ENCODE measurements around the gene ZNF431. TPM values are rescaled to one million over a fixed set of nuclear protein-coding genes. Genes with fewer than 3 reads are reported as not detected.
A peak's percentile ranks its signal among the peaks of the same experiment; 100 is the strongest.

ZNF431 gene
- total RNA-seq (2012; rRNA removed) = 3.3 and 4.4 TPM in 2 replicates

DNA sequence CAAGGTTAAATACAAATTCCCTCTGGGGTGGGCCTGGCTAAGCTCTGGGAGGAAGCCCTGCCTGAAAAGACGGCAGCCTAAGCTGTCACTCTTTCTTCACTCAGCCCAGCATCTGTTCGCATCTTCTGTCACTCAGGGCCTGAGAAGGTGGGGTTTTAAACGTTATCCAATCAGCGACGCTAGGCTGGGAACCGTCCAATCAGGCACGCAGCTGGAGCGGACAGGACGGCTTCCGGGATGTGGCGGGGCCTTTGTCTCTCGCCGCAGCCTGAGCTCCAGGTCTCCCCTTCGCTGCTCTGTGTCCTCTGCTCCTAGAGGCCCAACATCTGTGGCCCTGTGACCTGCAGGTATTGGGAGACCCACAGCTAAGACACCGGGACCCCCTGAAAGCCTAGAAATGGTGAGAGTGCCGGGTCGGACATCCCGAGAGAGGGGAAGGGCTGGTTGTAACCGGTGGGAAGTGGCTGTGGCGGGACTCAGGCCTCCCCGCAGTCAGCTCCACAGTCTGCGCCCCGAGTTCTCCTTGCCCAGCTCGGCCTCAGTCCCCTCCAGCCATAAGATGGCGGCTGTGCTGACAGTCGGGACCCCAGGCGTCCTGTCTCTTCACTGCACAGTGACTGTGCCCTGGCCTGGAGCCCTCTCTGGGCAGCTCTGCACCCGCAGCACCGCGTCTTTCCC is at the start of gene ZNF431:
ZNF431 (plus strand) TSS at position 254 of the 678 bp plus-strand sequence; CDS start at position 398, 144 bp downstream.
- Histone ChIP-seq H3K36me3 (ENCODE audit: insufficient read depth, low read length) (peaks cover 32% of the 10 kb centered on the region), H3K4me2 (ENCODE audit: low read length) (peak within 1 kb of the TSS; percentile 80), H3K4me1 (ENCODE audit: control insufficient read depth, insufficient read depth, low read length) (peaks cover 9% of the 10 kb centered on the region), H3K4me3 (ENCODE audit: low read length) (peak within 1 kb of the TSS; percentile 95), H3K27me3 (ENCODE audit: control insufficient read depth, insufficient read depth, low read length) (no peaks in the 10 kb centered on the region), H3K9ac (ENCODE audit: low read depth, low read length) (peak within 1 kb of the TSS; percentile 98), H3K9me3 (replicated peaks; ENCODE audit: low read length) (no peaks in the 10 kb centered on the region)

DNA sequence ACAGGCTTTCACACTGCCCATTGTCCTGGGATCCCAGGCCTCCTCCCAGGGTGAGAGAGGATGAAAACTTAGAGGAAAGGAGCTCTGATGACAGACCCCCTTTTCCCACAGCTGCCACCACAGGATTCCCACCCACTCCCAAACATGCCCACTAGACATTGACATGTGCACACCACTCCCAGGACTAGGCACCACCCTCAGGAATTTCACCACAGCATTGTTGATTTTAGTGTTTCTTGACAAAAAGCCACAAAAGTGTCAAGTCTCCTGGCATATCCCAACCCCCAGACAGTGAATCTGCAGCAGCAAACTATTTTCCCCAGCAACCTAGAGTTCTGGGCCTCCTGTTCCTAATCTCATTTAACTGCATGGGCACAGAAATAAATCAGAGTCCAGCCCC is 49.7 kb upstream of the ZNF431 start:
- no peaks in the 10 kb centered on the region for H3K9me3 ChIP-seq (replicated peaks; ENCODE audit: low read length)
- no peak overlapping the region for H3K4me3 ChIP-seq (ENCODE audit: low read length)
- no peak overlapping the region for H3K4me2 ChIP-seq (ENCODE audit: low read length)
- H3K36me3 ChIP-seq (ENCODE audit: insufficient read depth, low read length) = peaks cover 7% of the 10 kb centered on the region
- H3K4me1 ChIP-seq (ENCODE audit: control insufficient read depth, insufficient read depth, low read length) = peaks cover 17% of the 10 kb centered on the region
- peak overlapping the region; percentile 38 for H3K9ac ChIP-seq (ENCODE audit: low read depth, low read length)
- no peaks in the 10 kb centered on the region for H3K27me3 ChIP-seq (ENCODE audit: control insufficient read depth, insufficient read depth, low read length)

DNA sequence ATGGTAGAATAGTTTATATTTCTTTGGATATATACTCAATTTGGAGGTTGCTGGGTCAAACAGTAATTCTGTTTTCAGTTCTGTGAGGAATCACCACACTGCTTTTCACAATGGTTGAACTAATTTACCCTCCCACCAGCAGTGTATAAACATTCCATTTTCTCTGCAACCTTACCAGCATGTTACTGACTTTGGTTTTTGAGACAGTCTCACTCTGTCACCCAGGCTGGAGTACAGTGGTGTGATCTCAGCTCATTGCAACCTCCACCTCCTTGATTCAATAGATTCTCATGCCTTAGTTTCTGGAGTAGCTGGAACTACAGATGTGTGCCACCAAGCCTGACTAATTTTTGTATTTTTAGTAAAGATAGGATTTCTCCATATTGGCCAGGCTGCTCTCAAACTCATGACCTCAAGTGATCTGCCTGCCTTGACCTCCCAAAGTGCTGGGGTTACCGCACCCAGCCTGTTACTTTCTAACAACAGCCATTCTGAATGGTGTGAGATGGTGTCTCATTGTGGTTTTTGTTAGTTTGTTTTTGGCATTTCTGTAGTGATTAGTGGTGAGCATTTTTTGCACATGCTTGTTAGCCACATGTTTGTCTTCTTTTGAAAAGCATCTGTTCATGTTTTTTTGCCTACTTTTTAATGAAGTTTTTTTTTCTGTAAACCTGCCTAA is 47.4 kb upstream of the ZNF431 start:
- H3K9me3 ChIP-seq (replicated peaks; ENCODE audit: low read length) = no peaks in the 10 kb centered on the region
- H3K4me3 ChIP-seq (ENCODE audit: low read length) = no peak overlapping the region
- H3K36me3 ChIP-seq (ENCODE audit: insufficient read depth, low read length) = peaks cover 5% of the 10 kb centered on the region
- no peaks in the 10 kb centered on the region for H3K27me3 ChIP-seq (ENCODE audit: control insufficient read depth, insufficient read depth, low read length)
- peaks cover 17% of the 10 kb centered on the region for H3K4me1 ChIP-seq (ENCODE audit: control insufficient read depth, insufficient read depth, low read length)
- no peak overlapping the region for H3K4me2 ChIP-seq (ENCODE audit: low read length)
- no peak overlapping the region for H3K9ac ChIP-seq (ENCODE audit: low read depth, low read length)

DNA sequence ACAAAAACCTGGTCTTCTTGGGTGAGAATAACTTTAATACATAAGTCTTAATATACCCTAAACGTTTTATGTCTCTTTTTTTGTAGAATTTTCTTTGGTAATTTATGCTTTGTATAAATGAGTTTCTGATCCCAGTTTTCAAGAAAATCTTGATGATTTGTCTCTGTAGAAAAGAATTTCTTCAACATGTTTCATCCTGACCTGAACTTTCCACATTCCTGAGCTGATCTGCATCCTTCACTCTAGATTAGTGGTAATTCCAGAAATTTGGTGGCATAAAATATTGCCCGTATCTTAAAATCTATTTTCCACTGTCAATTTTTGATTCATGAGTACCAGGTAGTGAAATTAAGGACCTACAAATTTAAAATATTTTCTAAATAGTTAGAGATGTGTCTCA is 43.5 kb upstream of the ZNF431 start:
- Histone ChIP-seq H3K9me3 (replicated peaks; ENCODE audit: low read length) (no peaks in the 10 kb centered on the region), H3K4me3 (ENCODE audit: low read length) (no peak overlapping the region), H3K27me3 (ENCODE audit: control insufficient read depth, insufficient read depth, low read length) (no peaks in the 10 kb centered on the region), H3K4me2 (ENCODE audit: low read length) (no peak overlapping the region), H3K4me1 (ENCODE audit: control insufficient read depth, insufficient read depth, low read length) (no peaks in the 10 kb centered on the region), H3K36me3 (ENCODE audit: insufficient read depth, low read length) (peaks cover 4% of the 10 kb centered on the region), H3K9ac (ENCODE audit: low read depth, low read length) (no peak overlapping the region)

DNA sequence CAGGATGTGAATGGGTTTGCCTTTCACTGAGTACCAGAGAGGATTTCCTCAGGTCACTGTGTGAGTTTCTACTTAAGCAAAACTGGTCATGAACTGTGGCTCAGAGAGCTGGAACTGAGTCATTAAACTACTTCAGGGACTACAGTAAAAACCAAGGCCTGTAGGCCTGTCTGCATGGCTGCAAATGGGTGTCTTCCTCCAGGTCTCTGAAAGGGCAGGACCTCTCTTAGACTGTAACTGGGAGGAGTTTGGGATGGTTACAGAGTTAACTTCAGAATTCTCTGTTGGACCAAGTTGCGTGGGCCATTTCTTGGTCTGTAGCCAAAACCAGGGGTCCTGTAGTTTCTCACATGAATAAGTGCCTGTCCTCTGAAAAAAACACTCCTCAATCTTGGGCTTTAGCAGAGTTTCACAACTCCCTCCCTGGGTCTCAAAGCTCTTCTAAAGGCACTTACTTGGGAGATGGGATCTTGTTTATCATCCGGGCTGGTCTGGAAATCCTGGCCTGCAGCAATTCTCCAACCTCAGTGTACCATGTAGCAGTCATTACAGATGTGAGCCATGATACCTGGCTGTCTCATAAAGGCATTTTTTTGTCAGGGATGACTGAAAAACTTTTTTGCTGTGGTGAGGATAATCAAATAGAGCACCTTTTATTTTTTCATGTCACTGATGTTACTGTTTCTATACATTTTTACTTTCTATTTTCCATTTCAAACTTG is 40.2 kb upstream of the ZNF431 start:
- H3K4me2 ChIP-seq (ENCODE audit: low read length) = no peak overlapping the region
- no peak overlapping the region for H3K9ac ChIP-seq (ENCODE audit: low read depth, low read length)
- H3K4me1 ChIP-seq (ENCODE audit: control insufficient read depth, insufficient read depth, low read length) = no peaks in the 10 kb centered on the region
- H3K27me3 ChIP-seq (ENCODE audit: control insufficient read depth, insufficient read depth, low read length) = no peaks in the 10 kb centered on the region
- H3K36me3 ChIP-seq (ENCODE audit: insufficient read depth, low read length) = peaks cover 4% of the 10 kb centered on the region
- H3K4me3 ChIP-seq (ENCODE audit: low read length) = no peak overlapping the region
- no peaks in the 10 kb centered on the region for H3K9me3 ChIP-seq (replicated peaks; ENCODE audit: low read length)

DNA sequence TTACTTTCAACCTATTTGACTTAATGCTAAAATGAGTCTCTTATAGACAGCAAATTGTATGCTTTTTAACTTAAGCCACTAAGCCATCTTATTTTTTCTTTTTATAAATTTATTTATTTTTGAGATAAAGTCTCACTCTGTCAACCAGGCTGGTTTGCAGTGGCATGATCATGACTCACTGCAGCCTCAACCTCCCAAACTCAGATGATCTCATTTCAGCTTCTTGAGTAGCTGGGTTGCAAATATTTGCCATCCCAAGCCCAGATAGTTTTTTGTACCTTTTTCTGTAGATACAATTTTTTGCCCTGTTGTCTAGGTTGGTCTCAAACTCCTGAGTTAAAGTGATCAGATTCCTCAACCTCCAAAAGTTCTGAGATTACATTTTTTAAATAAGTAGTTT is 32.7 kb upstream of the ZNF431 start:
- Histone ChIP-seq H3K27me3 (ENCODE audit: control insufficient read depth, insufficient read depth, low read length) (no peaks in the 10 kb centered on the region), H3K9me3 (replicated peaks; ENCODE audit: low read length) (no peaks in the 10 kb centered on the region), H3K4me3 (ENCODE audit: low read length) (no peak overlapping the region), H3K9ac (ENCODE audit: low read depth, low read length) (no peak overlapping the region), H3K4me2 (ENCODE audit: low read length) (no peak overlapping the region), H3K36me3 (ENCODE audit: insufficient read depth, low read length) (peaks cover 8% of the 10 kb centered on the region), H3K4me1 (ENCODE audit: control insufficient read depth, insufficient read depth, low read length) (peaks cover 3% of the 10 kb centered on the region)

DNA sequence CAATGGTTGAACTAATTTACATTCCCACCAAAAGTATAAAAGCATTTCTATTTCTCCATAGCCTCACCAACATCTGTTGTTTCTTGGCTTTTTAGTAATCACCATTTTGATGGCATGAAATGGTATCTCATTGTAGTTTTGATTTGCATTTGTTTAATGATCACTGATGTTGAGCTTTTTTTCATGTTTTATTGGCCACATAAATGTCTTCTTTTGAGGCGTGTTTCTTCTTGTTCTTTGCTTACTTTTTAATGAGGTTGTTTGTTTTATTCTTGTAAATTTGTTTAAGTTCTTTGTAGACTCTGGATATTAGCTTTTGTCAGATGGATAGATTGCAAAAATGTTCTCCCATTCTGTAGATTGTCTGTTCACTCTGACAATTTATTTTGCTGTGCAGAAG is 31.7 kb upstream of the ZNF431 start:
- no peak overlapping the region for H3K4me2 ChIP-seq (ENCODE audit: low read length)
- no peak overlapping the region for H3K4me3 ChIP-seq (ENCODE audit: low read length)
- no peaks in the 10 kb centered on the region for H3K27me3 ChIP-seq (ENCODE audit: control insufficient read depth, insufficient read depth, low read length)
- H3K4me1 ChIP-seq (ENCODE audit: control insufficient read depth, insufficient read depth, low read length) = peaks cover 3% of the 10 kb centered on the region
- no peak overlapping the region for H3K9ac ChIP-seq (ENCODE audit: low read depth, low read length)
- H3K9me3 ChIP-seq (replicated peaks; ENCODE audit: low read length) = no peaks in the 10 kb centered on the region
- peaks cover 8% of the 10 kb centered on the region for H3K36me3 ChIP-seq (ENCODE audit: insufficient read depth, low read length)

DNA sequence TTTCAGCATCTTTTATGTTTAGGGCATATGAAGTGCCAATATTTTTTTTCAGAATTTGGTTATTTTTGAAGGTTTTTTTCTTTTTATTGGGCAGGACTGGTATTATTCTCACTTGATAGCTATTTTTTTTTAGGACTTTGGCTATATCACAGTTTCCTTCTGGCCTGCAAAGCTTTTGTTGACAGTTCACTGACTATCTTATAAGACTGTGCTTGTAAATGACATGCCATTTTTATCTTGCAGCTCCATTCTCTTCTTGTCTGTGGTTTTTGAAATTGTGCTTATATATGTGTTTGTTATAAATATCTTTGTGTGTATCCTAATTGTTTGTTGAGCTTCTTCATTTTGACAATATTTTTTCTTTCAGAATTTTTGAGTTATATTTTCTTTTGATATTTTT is 26.4 kb upstream of the ZNF431 start:
- H3K9me3 ChIP-seq (replicated peaks; ENCODE audit: low read length) = peaks cover 6% of the 10 kb centered on the region
- no peak overlapping the region for H3K4me2 ChIP-seq (ENCODE audit: low read length)
- H3K36me3 ChIP-seq (ENCODE audit: insufficient read depth, low read length) = peaks cover 27% of the 10 kb centered on the region
- H3K4me3 ChIP-seq (ENCODE audit: low read length) = no peak overlapping the region
- no peaks in the 10 kb centered on the region for H3K27me3 ChIP-seq (ENCODE audit: control insufficient read depth, insufficient read depth, low read length)
- no peak overlapping the region for H3K9ac ChIP-seq (ENCODE audit: low read depth, low read length)
- no peaks in the 10 kb centered on the region for H3K4me1 ChIP-seq (ENCODE audit: control insufficient read depth, insufficient read depth, low read length)

DNA sequence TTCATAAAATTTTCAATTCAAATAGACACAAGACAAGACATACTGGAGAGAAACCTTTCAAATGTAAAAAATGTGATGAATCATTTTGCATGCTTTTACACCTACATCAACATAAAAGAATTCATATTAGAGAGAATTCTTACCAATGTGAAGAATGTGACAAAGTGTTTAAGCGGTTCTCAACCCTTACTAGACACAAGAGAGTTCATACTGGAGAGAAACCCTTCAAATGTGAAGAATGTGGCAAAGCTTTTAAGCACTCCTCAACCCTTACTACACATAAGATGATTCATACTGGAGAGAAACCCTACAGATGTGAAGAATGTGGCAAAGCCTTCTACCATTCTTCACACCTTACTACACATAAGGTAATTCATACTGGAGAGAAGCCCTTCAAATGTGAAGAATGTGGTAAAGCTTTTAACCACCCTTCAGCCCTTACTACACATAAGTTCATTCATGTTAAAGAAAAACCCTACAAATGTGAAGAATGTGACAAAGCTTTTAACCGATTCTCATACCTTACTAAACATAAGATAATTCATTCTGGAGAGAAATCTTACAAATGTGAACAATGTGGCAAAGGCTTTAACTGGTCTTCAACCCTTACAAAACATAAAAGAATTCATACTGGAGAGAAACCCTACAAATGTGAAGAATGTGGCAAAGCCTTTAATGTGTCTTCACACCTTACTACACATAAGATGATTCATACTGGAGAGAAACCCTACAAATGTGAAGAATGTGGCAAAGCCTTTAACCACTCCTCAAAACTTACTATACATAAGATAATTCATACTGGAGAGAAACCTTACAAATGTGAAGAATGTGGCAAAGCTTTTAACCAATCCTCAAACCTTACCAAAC is 24.6 kb upstream of the ZNF431 start:
- H3K36me3 ChIP-seq (ENCODE audit: insufficient read depth, low read length) = peaks cover 27% of the 10 kb centered on the region
- no peaks in the 10 kb centered on the region for H3K4me1 ChIP-seq (ENCODE audit: control insufficient read depth, insufficient read depth, low read length)
- no peak overlapping the region for H3K4me2 ChIP-seq (ENCODE audit: low read length)
- no peak overlapping the region for H3K9ac ChIP-seq (ENCODE audit: low read depth, low read length)
- no peaks in the 10 kb centered on the region for H3K27me3 ChIP-seq (ENCODE audit: control insufficient read depth, insufficient read depth, low read length)
- no peak overlapping the region for H3K4me3 ChIP-seq (ENCODE audit: low read length)
- H3K9me3 ChIP-seq (replicated peaks; ENCODE audit: low read length) = peaks cover 6% of the 10 kb centered on the region

DNA sequence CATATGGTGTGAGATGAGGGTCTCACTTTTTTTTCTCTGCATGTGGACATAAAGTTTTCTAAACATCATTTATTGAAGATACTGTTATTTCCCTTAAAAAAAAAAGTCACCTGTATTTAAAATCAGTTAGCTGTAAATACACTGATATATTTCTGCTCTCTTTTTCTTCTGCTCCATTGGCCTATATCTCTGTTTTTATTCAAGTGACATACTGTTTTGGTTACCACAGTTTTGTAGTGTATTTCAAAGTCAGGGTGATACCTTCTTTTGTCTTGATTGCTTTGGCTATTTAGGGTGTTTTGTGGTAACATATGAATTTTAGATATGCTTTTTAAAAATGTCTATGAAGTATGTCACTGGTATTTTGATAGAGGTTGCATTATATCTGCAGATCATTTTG is 15.8 kb upstream of the ZNF431 start:
- Histone ChIP-seq H3K9me3 (replicated peaks; ENCODE audit: low read length) (no peaks in the 10 kb centered on the region), H3K4me1 (ENCODE audit: control insufficient read depth, insufficient read depth, low read length) (peaks cover 7% of the 10 kb centered on the region), H3K4me3 (ENCODE audit: low read length) (no peak overlapping the region), H3K27me3 (ENCODE audit: control insufficient read depth, insufficient read depth, low read length) (no peaks in the 10 kb centered on the region), H3K9ac (ENCODE audit: low read depth, low read length) (no peak overlapping the region), H3K4me2 (ENCODE audit: low read length) (no peak overlapping the region), H3K36me3 (ENCODE audit: insufficient read depth, low read length) (no peaks in the 10 kb centered on the region)

DNA sequence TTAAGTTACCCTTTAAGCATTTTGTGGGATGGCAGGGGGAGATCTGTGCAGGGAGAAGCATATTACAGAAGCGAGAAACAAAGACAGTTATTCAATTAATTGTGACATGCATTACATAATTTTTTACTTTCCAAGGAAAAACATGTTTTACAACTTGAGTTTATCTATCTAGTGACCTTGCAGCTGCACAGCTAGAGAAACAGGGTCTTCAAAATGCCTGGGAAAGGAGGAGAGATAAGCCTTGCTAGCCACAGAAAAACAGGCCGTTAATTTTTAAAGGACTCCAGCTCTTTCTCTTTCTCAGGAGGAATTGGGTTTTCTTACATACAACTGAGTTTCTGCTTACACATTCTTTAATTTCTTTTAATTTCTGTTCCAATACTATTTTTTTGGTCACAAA is 14.8 kb upstream of the ZNF431 start:
- Histone ChIP-seq H3K4me1 (ENCODE audit: control insufficient read depth, insufficient read depth, low read length) (peaks cover 7% of the 10 kb centered on the region), H3K36me3 (ENCODE audit: insufficient read depth, low read length) (no peaks in the 10 kb centered on the region), H3K4me2 (ENCODE audit: low read length) (no peak overlapping the region), H3K9me3 (replicated peaks; ENCODE audit: low read length) (no peaks in the 10 kb centered on the region), H3K9ac (ENCODE audit: low read depth, low read length) (no peak overlapping the region), H3K27me3 (ENCODE audit: control insufficient read depth, insufficient read depth, low read length) (no peaks in the 10 kb centered on the region), H3K4me3 (ENCODE audit: low read length) (no peak overlapping the region)

All from skeletal muscle satellite cell (primary cell).